Karpas-422 (cell line): Measurements from ENCODE around the gene CMTR2. TPM values are rescaled to one million over a fixed set of nuclear protein-coding genes. Genes with fewer than 3 reads are reported as not detected.
"Not testable (repeated sequence)": the region's sequence is repeated elsewhere in the genome, so short reads cannot be mapped to it uniquely, and the experiment has no call there.

ENCODE experiments used
- DNase-seq: peaks from one replicate; pipeline ENCODE4 v3.0.0-alpha.2; 2015
- H2AFZ ChIP-seq: fragments of 200-600 bp; sonication (generic); 2 replicates; pipeline ENCODE4 v1.6.1; 2014; ENCODE audit warnings: antibody characterized with exemption, low read length, mixed read lengths
- H3K27ac ChIP-seq: fragments of 200-600 bp; sonication (generic); 2 replicates; pipeline ENCODE4 v1.5.1; 2014; ENCODE audit warnings: mild to moderate bottlenecking, low read length, moderate library complexity
- H3K27me3 ChIP-seq: fragments of 200-600 bp; sonication (generic); 2 replicates; pipeline ENCODE4 v1.6.1; 2014; ENCODE audit warnings: low read length, mixed read lengths
- H3K36me3 ChIP-seq: fragments of 200-600 bp; sonication (generic); 2 replicates; pipeline ENCODE4 v1.6.1; 2014; ENCODE audit warnings: low read length, mixed read lengths; ENCODE audit not compliant: insufficient read depth
- H3K4me1 ChIP-seq: fragments of 200-600 bp; sonication (generic); 2 replicates; pipeline ENCODE4 v1.6.1; 2014; ENCODE audit warnings: mild to moderate bottlenecking, low read length, mixed read lengths
- H3K4me2 ChIP-seq: fragments of 200-600 bp; sonication (generic); 2 replicates; pipeline ENCODE4 v1.6.1; 2014; ENCODE audit warnings: low read length, low read depth, mild to moderate bottlenecking; ENCODE audit not compliant: poor library complexity, severe bottlenecking
- H3K4me3 ChIP-seq: fragments of 200-600 bp; sonication (generic); 2 replicates; pipeline ENCODE4 v1.5.1; 2014; ENCODE audit warnings: mild to moderate bottlenecking, antibody characterized with exemption, low read length, mixed read lengths
- H3K79me2 ChIP-seq: fragments of 200-600 bp; sonication (generic); 2 replicates; pipeline ENCODE4 v1.6.1; 2014; ENCODE audit warnings: mild to moderate bottlenecking, low read length, mixed read lengths
- H3K9ac ChIP-seq: fragments of 200-600 bp; sonication (generic); 2 replicates; pipeline ENCODE4 v1.6.0; 2014; ENCODE audit warnings: low read length
- H3K9me2 ChIP-seq: fragments of 200-600 bp; sonication (generic), shearing (Covaris generic); replicated peaks from 2 replicates; pipeline ENCODE4 v1.6.0; 2014; ENCODE audit warnings: mild to moderate bottlenecking, low read length, moderate library complexity; ENCODE audit not compliant: insufficient read depth
- H3K9me3 ChIP-seq: fragments of 300-700, 200-600 bp; sonication (generic); 2 replicates; pipeline ENCODE4 v1.6.1; 2014; ENCODE audit warnings: low read length, mixed read lengths
- H4K20me1 ChIP-seq: fragments of 200-600 bp; sonication (generic); 2 replicates; pipeline ENCODE4 v1.6.1; 2014; ENCODE audit warnings: mild to moderate bottlenecking, antibody characterized with exemption, low read length, low read depth; ENCODE audit not compliant: insufficient read depth
- total RNA-seq: library from RNA; depleted of rRNA; stranded (reverse); fragments of >200 nt; shearing (Covaris generic); gene quantifications from 2 replicates; pipeline ENCODE4 v1.2.3, GENCODE V29; 2014; ENCODE audit warnings: low replicate concordance

The CMTR2 gene
- total RNA-seq, 1 experiment from 2014 or later: 44.5 TPM

GRCh38 chr16:71313591-71313990 lies 24.4 kb upstream of the CMTR2 start:
- H3K27me3 ChIP-seq, H3K4me3 ChIP-seq, H3K9ac ChIP-seq, H3K4me2 ChIP-seq, H4K20me1 ChIP-seq, H3K9me3 ChIP-seq, H2AFZ ChIP-seq, H3K9me2 ChIP-seq, H3K79me2 ChIP-seq, H3K27ac ChIP-seq, H3K36me3 ChIP-seq, DNase-seq: not testable (repeated sequence)
- H3K4me1 ChIP-seq: peaks cover 13% of the 10 kb centered on the region

- Histone ChIP-seq H3K9me3 (no peaks in the 10 kb centered on the region), H4K20me1 (no peaks in the 10 kb centered on the region; the same call in 1 of the 2 replicates), H3K4me1 (peaks cover 6% of the 10 kb centered on the region), H3K4me3 (no peak overlapping the region), H3K9ac (no peak overlapping the region), H3K27ac (no peak overlapping the region), H3K9me2 (no peaks in the 10 kb centered on the region), H3K27me3 (no peaks in the 10 kb centered on the region), H2AFZ (no peak overlapping the region), H3K79me2 (no peaks in the 10 kb centered on the region), H3K4me2 (no peak overlapping the region), H3K36me3 (no peaks in the 10 kb centered on the region)
- DNase-seq: peak; percentile 71
Measured at GRCh38 chr16:71311553-71312158, 22.5 kb upstream of the CMTR2 start.

GRCh38 chr16:71303938-71304337 lies 14.7 kb upstream of the CMTR2 start:
- Histone ChIP-seq H3K4me2 (no peak overlapping the region), H3K27me3 (no peaks in the 10 kb centered on the region), H3K9ac (no peak overlapping the region), H3K79me2 (no peaks in the 10 kb centered on the region), H3K27ac (no peak overlapping the region), H3K4me1 (no peaks in the 10 kb centered on the region), H2AFZ (no peak overlapping the region), H3K36me3 (no peaks in the 10 kb centered on the region), H3K4me3 (no peak overlapping the region), H3K9me2 (no peaks in the 10 kb centered on the region), H3K9me3 (no peaks in the 10 kb centered on the region), H4K20me1 (no peaks in the 10 kb centered on the region)
- DNase-seq: no peak

- Histone ChIP-seq H2AFZ (no peak overlapping the region), H3K9ac (no peak overlapping the region), H3K9me3 (no peaks in the 10 kb centered on the region), H3K27me3 (no peaks in the 10 kb centered on the region), H3K9me2 (no peaks in the 10 kb centered on the region), H3K36me3 (no peaks in the 10 kb centered on the region), H3K79me2 (no peaks in the 10 kb centered on the region), H3K4me2 (no peak overlapping the region), H3K4me1 (no peaks in the 10 kb centered on the region), H3K27ac (no peak overlapping the region), H3K4me3 (no peak overlapping the region), H4K20me1 (no peaks in the 10 kb centered on the region)
- DNase-seq: no peak
Measured at GRCh38 chr16:71297341-71297634, 8.1 kb upstream of the CMTR2 start.

- Histone ChIP-seq H3K79me2 (no peaks in the 10 kb centered on the region), H3K4me2 (no peak overlapping the region)
Measured at GRCh38 chr16:71296584-71297340, 7.6 kb upstream of the CMTR2 start.

GRCh38 chr16:71295950-71296349 lies 6.7 kb upstream of the CMTR2 start:
- H3K9ac ChIP-seq: no peak overlapping the region
- H3K27ac ChIP-seq: no peak overlapping the region
- H2AFZ ChIP-seq: no peak overlapping the region
- no peak overlapping the region for H3K4me2 ChIP-seq
- H3K36me3 ChIP-seq: no peaks in the 10 kb centered on the region
- DNase-seq: no peak
- no peaks in the 10 kb centered on the region for H3K79me2 ChIP-seq
- no peaks in the 10 kb centered on the region for H3K27me3 ChIP-seq
- no peaks in the 10 kb centered on the region for H3K9me3 ChIP-seq
- H4K20me1 ChIP-seq: no peaks in the 10 kb centered on the region
- H3K4me1 ChIP-seq: no peaks in the 10 kb centered on the region
- no peaks in the 10 kb centered on the region for H3K9me2 ChIP-seq
- H3K4me3 ChIP-seq: no peak overlapping the region

More at GRCh38 chr16:71296584-71297340, 7.6 kb upstream of the CMTR2 start:
- DNase-seq: no peak
- Histone ChIP-seq H3K9ac (no peak overlapping the region), H3K27me3 (no peaks in the 10 kb centered on the region), H3K36me3 (no peaks in the 10 kb centered on the region), H4K20me1 (no peaks in the 10 kb centered on the region), H3K4me1 (no peaks in the 10 kb centered on the region), H2AFZ (no peak overlapping the region), H3K9me2 (no peaks in the 10 kb centered on the region), H3K27ac (no peak overlapping the region), H3K4me3 (no peak overlapping the region), H3K9me3 (no peaks in the 10 kb centered on the region)

GRCh38 chr16:71293919-71294318 lies 4.7 kb upstream of the CMTR2 start:
- no peak for DNase-seq
- Histone ChIP-seq H3K9me3 (no peaks in the 10 kb centered on the region), H3K9ac (no peak overlapping the region), H3K4me1 (peaks cover 6% of the 10 kb centered on the region), H3K27me3 (no peaks in the 10 kb centered on the region), H3K9me2 (no peaks in the 10 kb centered on the region), H2AFZ (no peak overlapping the region), H3K4me2 (no peak overlapping the region), H3K36me3 (no peaks in the 10 kb centered on the region), H3K4me3 (no peak overlapping the region), H3K79me2 (peaks cover under 1% of the 10 kb centered on the region), H3K27ac (no peak overlapping the region), H4K20me1 (no peaks in the 10 kb centered on the region)

GRCh38 chr16:71292095-71292494 lies 2.9 kb upstream of the CMTR2 start:
- not testable (repeated sequence) for DNase-seq, H3K9me3 ChIP-seq, H3K27me3 ChIP-seq, H3K27ac ChIP-seq, H3K36me3 ChIP-seq, H3K4me3 ChIP-seq, H4K20me1 ChIP-seq, H3K9me2 ChIP-seq, H3K4me2 ChIP-seq, H2AFZ ChIP-seq, H3K9ac ChIP-seq
- Histone ChIP-seq H3K79me2 (peaks cover 11% of the 10 kb centered on the region), H3K4me1 (peaks cover 16% of the 10 kb centered on the region)
